H1 (cell line): ENCODE data around the gene HES2. TPM values are rescaled to one million over a fixed set of nuclear protein-coding genes. Genes with fewer than 3 reads are reported as not detected.

Experiments used
- CTCF ChIA-PET: fragments of 300-600 bp; sonication (Branson Sonifier 250); formaldehyde crosslinking; loops from one replicate; lab custom pipeline; 2021; ENCODE audit not compliant: partially characterized antibody; lab: Charles Lee
- POLR2A ChIA-PET: fragments of 300-600 bp; sonication (Branson Sonifier 250); formaldehyde crosslinking; loops from one replicate; lab custom pipeline; 2021; ENCODE audit warnings: inconsistent platforms; ENCODE audit not compliant: partially characterized antibody; lab: Charles Lee
- DNase-seq, 2 experiments: peaks; one replicate each; pipeline versions ENCODE4 v3.0.0 to v3.0.0-alpha.2; 2010 to 2022; ENCODE audit warnings: low spot score in 2 of 2, low read depth in 1 of 2, mixed read lengths in 1 of 2
- FAIRE-seq: peaks from 2 replicates; lab custom pipeline; 2011; peaks lifted over from hg19 to GRCh38; lab: Jason Lieb, UNC
- H2AFZ ChIP-seq: 2 replicates; pipeline ENCODE4 v1.8.1; 2012; ENCODE audit warnings: low read length, inconsistent platforms
- H2AK5ac ChIP-seq: 2 replicates; pipeline ENCODE4 v1.6.1; 2013; ENCODE audit warnings: low read depth, low read length
- H2BK120ac ChIP-seq: replicated peaks from 2 replicates; pipeline ENCODE3; 2013; ENCODE audit warnings: low read depth, low read length, inconsistent platforms
- H2BK12ac ChIP-seq: 2 replicates; pipeline ENCODE4 v1.6.1; 2013; ENCODE audit warnings: low read depth, low read length
- H2BK15ac ChIP-seq: 2 replicates; pipeline ENCODE4 v1.6.1; 2013; ENCODE audit warnings: low read length
- H2BK20ac ChIP-seq: 2 replicates; pipeline ENCODE4 v1.6.1; 2013; ENCODE audit warnings: low read length
- H2BK5ac ChIP-seq: 2 replicates; pipeline ENCODE4 v1.6.1; 2013; ENCODE audit warnings: low read depth, low read length
- H3K14ac ChIP-seq: 2 replicates; pipeline ENCODE4 v1.6.1; 2013; ENCODE audit warnings: inconsistent platforms; ENCODE audit not compliant: insufficient read length
- H3K18ac ChIP-seq: 2 replicates; pipeline ENCODE4 v1.6.1; 2013; ENCODE audit warnings: low read length; ENCODE audit errors: extremely low read depth
- H3K23ac ChIP-seq: 2 replicates; pipeline ENCODE4 v1.6.1; 2013; ENCODE audit warnings: inconsistent platforms; ENCODE audit not compliant: insufficient read length
- H3K23me2 ChIP-seq: 2 replicates; pipeline ENCODE4 v1.6.1; 2013; ENCODE audit warnings: low read depth, low read length
- H3K27ac ChIP-seq: 2 replicates; pipeline ENCODE4 v1.6.1; 2011; ENCODE audit warnings: low read depth, low read length, inconsistent platforms
- H3K27me3 ChIP-seq, 4 experiments: replicated peaks in 1 of 4; 1 replicate in 1 of 4; 2 replicates in 3 of 4; pipeline versions ENCODE4 v1.6.1 to v1.8.1; 2011 to 2013; ENCODE audit warnings: low read length in 3 of 4, mild to moderate bottlenecking in 3 of 4, inconsistent platforms in 2 of 4, mixed read lengths in 2 of 4, moderate library complexity in 1 of 4; ENCODE audit not compliant: control insufficient read depth in 3 of 4, insufficient read depth in 3 of 4; ENCODE audit errors: extremely low read depth in 1 of 4
- H3K36me3 ChIP-seq, 4 experiments: 2 replicates each; pipeline versions ENCODE4 v1.6.1 to v1.8.1; 2011 to 2013; ENCODE audit warnings: mild to moderate bottlenecking in 4 of 4, low read length in 3 of 4, moderate library complexity in 2 of 4, control low read depth in 1 of 4, inconsistent platforms in 1 of 4; ENCODE audit not compliant: insufficient read depth in 4 of 4, control insufficient read depth in 2 of 4
- H3K4ac ChIP-seq: replicated peaks from 2 replicates; pipeline ENCODE3; 2013; ENCODE audit warnings: low read length, low read depth, mixed read lengths, inconsistent platforms; ENCODE audit not compliant: insufficient read length
- H3K4me1 ChIP-seq, 4 experiments: replicated peaks in 1 of 4; 1 replicate in 1 of 4; 2 replicates in 3 of 4; pipeline versions ENCODE4 v1.6.1 to v1.8.1; 2011 to 2013; ENCODE audit warnings: low read length in 3 of 4, inconsistent platforms in 2 of 4, mixed read lengths in 1 of 4; ENCODE audit not compliant: insufficient read depth in 4 of 4, control insufficient read depth in 3 of 4
- H3K4me2 ChIP-seq, 2 experiments: 2 replicates each; pipeline versions ENCODE4 v1.6.1 to v1.8.1; 2011 to 2013; ENCODE audit warnings: low read depth in 2 of 2, low read length in 2 of 2, control low read depth in 1 of 2, inconsistent platforms in 1 of 2, mild to moderate bottlenecking in 1 of 2; ENCODE audit not compliant: insufficient read depth in 1 of 2
- H3K4me3 ChIP-seq, 4 experiments: fragments of 200-600, 300-600 bp in 1 of 4; sonication (generic), shearing (Covaris generic), sonication (Bioruptor Twin) in 1 of 4; 2 replicates each; pipeline versions ENCODE4 v1.5.1 to v1.8.1; 2011 to 2016; ENCODE audit warnings: low read length in 4 of 4, low read depth in 3 of 4, control low read depth in 2 of 4, inconsistent platforms in 2 of 4, mild to moderate bottlenecking in 2 of 4, mixed read lengths in 1 of 4, moderate library complexity in 1 of 4; ENCODE audit not compliant: insufficient read depth in 2 of 4; ENCODE audit errors: extremely low read depth in 1 of 4
- H3K56ac ChIP-seq: replicated peaks from 2 replicates; pipeline ENCODE3; 2013; ENCODE audit warnings: low read depth, mild to moderate bottlenecking, mixed read lengths, low read length, inconsistent platforms; ENCODE audit not compliant: insufficient read length
- H3K79me1 ChIP-seq: 2 replicates; pipeline ENCODE4 v1.6.1; 2013; ENCODE audit warnings: low read depth, low read length, control low read depth
- H3K79me2 ChIP-seq, 2 experiments: 2 replicates each; pipeline versions ENCODE4 v1.6.1 to v1.8.1; 2012 to 2013; ENCODE audit warnings: low read length in 2 of 2, mild to moderate bottlenecking in 2 of 2, inconsistent platforms in 1 of 2; ENCODE audit not compliant: insufficient read depth in 2 of 2, control insufficient read depth in 1 of 2
- H3K9ac ChIP-seq, 4 experiments: replicated peaks in 1 of 4; 1 replicate in 1 of 4; 2 replicates in 3 of 4; pipeline versions ENCODE4 v1.6.1 to v1.8.1; 2011 to 2013; ENCODE audit warnings: low read depth in 3 of 4, low read length in 3 of 4, control low read depth in 2 of 4, mild to moderate bottlenecking in 2 of 4, moderate library complexity in 2 of 4, inconsistent platforms in 1 of 4; ENCODE audit errors: extremely low read depth in 1 of 4
- H3K9me3 ChIP-seq, 2 experiments: 2 replicates each; pipeline versions ENCODE4 v1.6.1 to v1.8.1; 2012 to 2013; ENCODE audit warnings: mild to moderate bottlenecking in 2 of 2, moderate library complexity in 2 of 2, control low read depth in 1 of 2, inconsistent platforms in 1 of 2, low read depth in 1 of 2, low read length in 1 of 2, mixed read lengths in 1 of 2; ENCODE audit not compliant: insufficient read depth in 2 of 2
- H4K20me1 ChIP-seq, 2 experiments: replicated peaks in 1 of 2; 2 replicates each; pipeline versions ENCODE3 to v1.8.1; 2011 to 2013; ENCODE audit warnings: inconsistent platforms in 2 of 2, low read length in 2 of 2, mild to moderate bottlenecking in 1 of 2; ENCODE audit not compliant: insufficient read depth in 2 of 2, control insufficient read depth in 1 of 2
- H4K5ac ChIP-seq: 2 replicates; pipeline ENCODE4 v1.6.1; 2013; ENCODE audit warnings: low read length, low read depth, mixed read lengths, inconsistent platforms; ENCODE audit not compliant: insufficient read length
- H4K8ac ChIP-seq: 2 replicates; pipeline ENCODE4 v1.8.0; 2013; ENCODE audit warnings: mild to moderate bottlenecking, moderate library complexity, low read length, inconsistent platforms; ENCODE audit not compliant: insufficient read depth; ENCODE audit errors: extremely low read depth
- H4K91ac ChIP-seq: replicated peaks from 2 replicates; pipeline ENCODE3; 2013; ENCODE audit warnings: low read length, mixed read lengths, inconsistent platforms; ENCODE audit not compliant: insufficient read length
- BACH1 ChIP-seq: IDR thresholded peaks from 2 replicates; pipeline ENCODE4 v1.6.1; 2012; ENCODE audit warnings: low read length, improper control_type of control experiment
- CHD1 ChIP-seq: IDR thresholded peaks from 2 replicates; pipeline ENCODE4 v1.6.1; 2012; ENCODE audit warnings: low read depth, low read length, improper control_type of control experiment
- HDAC2 ChIP-seq, 2 experiments: fragments of 300-600 bp in 1 of 2; sonication (generic) in 1 of 2; IDR thresholded peaks; 2 replicates each; pipeline ENCODE4 v1.6.1; 2011 to 2012; ENCODE audit warnings: low read depth in 2 of 2, low read length in 2 of 2, mild to moderate bottlenecking in 2 of 2, moderate library complexity in 2 of 2, borderline replicate concordance in 1 of 2, inconsistent platforms in 1 of 2
- KDM1A ChIP-seq: fragments of 200-600, 300-600 bp; sonication (generic); IDR thresholded peaks from 2 replicates; pipeline ENCODE4 v1.7.1; 2016; ENCODE audit warnings: mild to moderate bottlenecking, low read length, borderline replicate concordance
- NRF1 ChIP-seq: IDR thresholded peaks from 2 replicates; pipeline ENCODE4 v1.6.1; 2011; ENCODE audit warnings: mild to moderate bottlenecking, low read depth, low read length, improper control_type of control experiment
- PHF8 ChIP-seq: fragments of 200-600 bp; sonication (generic); conservative IDR thresholded peaks from 2 replicates; pipeline ENCODE4 v1.7.1; 2012; ENCODE audit warnings: low read depth, mild to moderate bottlenecking, inconsistent platforms, low read length, moderate library complexity
- POU5F1 ChIP-seq: IDR thresholded peaks from 2 replicates; pipeline ENCODE4 v1.6.1; 2011; ENCODE audit warnings: low read depth, mild to moderate bottlenecking, low read length, moderate library complexity
- RFX5 ChIP-seq: IDR thresholded peaks from 2 replicates; pipeline ENCODE4 v1.6.1; 2011; ENCODE audit warnings: low read depth, low read length, improper control_type of control experiment, borderline replicate concordance
- SP4 ChIP-seq: IDR thresholded peaks from 2 replicates; pipeline ENCODE4 v1.6.1; 2012; ENCODE audit warnings: low read length, inconsistent platforms
- WGBS, 2 experiments: shearing (Covaris generic) in 1 of 2; methylation state at CpG; one replicate each; pipeline versions ENCODE4 v1.1.6 to v1.1.7; 2013 to 2015; ENCODE audit warnings: low lambda C conversion rate in 2 of 2, mixed read lengths in 2 of 2, inconsistent platforms in 1 of 2, low coverage in 1 of 2, missing lambda C conversion rate in 1 of 2; ENCODE audit not compliant: insufficient replicate concordance in 2 of 2, insufficient coverage in 1 of 2, insufficient read length in 1 of 2; ENCODE audit errors: extremely low coverage in 1 of 2, missing lambda C conversion rate in 1 of 2; 5-methylcytosine and 5-hydroxymethylcytosine counted together
- polyA plus RNA-seq, 7 experiments: library from polyadenylated mRNA; depleted of rRNA in 3 of 7; stranded (reverse) in 5 of 7; unstranded in 2 of 7; fragments of >200 nt in 5 of 7; fragments of 200-250 nt in 2 of 7; gene quantifications; 1 replicate in 5 of 7; 2 replicates in 1 of 7; 4 replicates in 1 of 7; pipeline versions ENCODE4 v1.2.1 to v1.2.3, GENCODE V29; 2011 to 2013; ENCODE audit warnings: missing spikeins in 2 of 7, mixed read lengths in 2 of 7
- total RNA-seq: library from RNA; stranded (reverse); fragmentation: NEBNext Ultra II Directional; extraction: Animal tissue kit (Norgen Biotek cat#: 25700); gene quantifications from 2 replicates; pipeline ENCODE4 v1.2.1, GENCODE V29; 2021
- TF ChIP-seq, protein P1 (sequence below), 3 experiments: IDR thresholded peaks; 1 replicate in 2 of 3; 2 replicates in 1 of 3; pipeline versions ENCODE4 v1.5.1 to v1.6.1; 2011; ENCODE audit warnings: low read length in 3 of 3, mild to moderate bottlenecking in 3 of 3, inconsistent platforms in 2 of 3, low read depth in 1 of 3, moderate library complexity in 1 of 3; ENCODE audit not compliant: insufficient read depth in 1 of 3; ENCODE audit errors: control extremely low read depth in 1 of 3

The HES2 gene
- total and polyA plus RNA-seq, 2 of the 8 experiments (the other 6 are each of a cell fraction or from before 2014, with no cell fraction given), result 0.15 to 0.53 TPM

DNA sequence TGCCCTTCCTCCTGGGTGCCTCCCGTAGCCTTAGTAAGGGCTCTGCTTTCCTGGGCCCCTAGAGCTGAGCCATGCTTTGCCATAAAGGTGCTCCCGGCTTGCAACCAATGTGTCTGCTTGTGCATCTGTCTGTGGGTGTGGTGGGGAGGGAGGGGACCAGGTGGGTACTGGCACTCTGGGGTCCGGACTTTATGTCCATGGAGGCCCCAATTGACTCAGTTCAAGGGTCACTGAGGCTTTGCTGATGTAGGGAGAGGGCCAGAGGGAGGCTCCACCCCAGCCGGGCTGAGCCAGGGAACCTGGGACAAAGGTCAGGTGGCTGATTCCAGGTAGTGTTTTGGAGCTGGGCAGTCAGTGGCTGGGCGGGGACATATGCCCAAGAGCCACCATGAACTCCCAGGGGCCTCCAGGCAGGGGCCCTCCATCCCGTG, 31.2 kb upstream of the HES2 start:
- H3K56ac ChIP-seq, result no peak overlapping the region
- H3K23me2 ChIP-seq, result peaks cover 13% of the 10 kb centered on the region; the same call in 1 of the 2 replicates
- H3K9ac ChIP-seq, result no peak overlapping the region
- no peak overlapping the region for H4K5ac ChIP-seq
- no peak overlapping the region for H4K91ac ChIP-seq
- peaks cover 0 to 26% (median 18%) of the 10 kb centered on the region in 4 experiments; a peak in 6 of 7 replicates for H3K4me1 ChIP-seq
- H2AK5ac ChIP-seq, result no peak overlapping the region
- no peaks in the 10 kb centered on the region for H4K20me1 ChIP-seq
- H4K8ac ChIP-seq, result peak overlapping the region; percentile 3; the same call in 1 of the 2 replicates
- no peaks in the 10 kb centered on the region; a peak in 1 of 4 replicates for H3K9me3 ChIP-seq
- H3K27ac ChIP-seq, result no peak overlapping the region
- no peak overlapping the region for H3K18ac ChIP-seq
- DNase-seq, result no peak
- H3K27me3 ChIP-seq, result peaks cover 5 to 35% (median 22%) of the 10 kb centered on the region in 4 experiments; a peak in 6 of 7 replicates
- TF ChIP-seq NRF1 (no peak), BACH1 (no peak), RFX5 (no peak), HDAC2 (IDR thresholded peaks at IDR 0.05; ENCODE audit: borderline replicate concordance in 1 of 2, low read depth in 2 of 2, low read length in 2 of 2) (no peak), PHF8 (no peak), KDM1A (no peak), CHD1 (no peak), POU5F1 (no peak), SP4 (no peak)
- TF ChIP-seq, protein P1, sequence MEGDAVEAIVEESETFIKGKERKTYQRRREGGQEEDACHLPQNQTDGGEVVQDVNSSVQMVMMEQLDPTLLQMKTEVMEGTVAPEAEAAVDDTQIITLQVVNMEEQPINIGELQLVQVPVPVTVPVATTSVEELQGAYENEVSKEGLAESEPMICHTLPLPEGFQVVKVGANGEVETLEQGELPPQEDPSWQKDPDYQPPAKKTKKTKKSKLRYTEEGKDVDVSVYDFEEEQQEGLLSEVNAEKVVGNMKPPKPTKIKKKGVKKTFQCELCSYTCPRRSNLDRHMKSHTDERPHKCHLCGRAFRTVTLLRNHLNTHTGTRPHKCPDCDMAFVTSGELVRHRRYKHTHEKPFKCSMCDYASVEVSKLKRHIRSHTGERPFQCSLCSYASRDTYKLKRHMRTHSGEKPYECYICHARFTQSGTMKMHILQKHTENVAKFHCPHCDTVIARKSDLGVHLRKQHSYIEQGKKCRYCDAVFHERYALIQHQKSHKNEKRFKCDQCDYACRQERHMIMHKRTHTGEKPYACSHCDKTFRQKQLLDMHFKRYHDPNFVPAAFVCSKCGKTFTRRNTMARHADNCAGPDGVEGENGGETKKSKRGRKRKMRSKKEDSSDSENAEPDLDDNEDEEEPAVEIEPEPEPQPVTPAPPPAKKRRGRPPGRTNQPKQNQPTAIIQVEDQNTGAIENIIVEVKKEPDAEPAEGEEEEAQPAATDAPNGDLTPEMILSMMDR (IDR thresholded peaks at IDR 0.05; ENCODE audit: control extremely low read depth in 1 of 3, insufficient read depth in 1 of 3, low read depth in 1 of 3, low read length in 3 of 3), result no peak
- H2BK120ac ChIP-seq, result no peak overlapping the region
- H2AFZ ChIP-seq, result no peak overlapping the region
- no peak overlapping the region for H3K4ac ChIP-seq
- no peaks in the 10 kb centered on the region for H3K79me2 ChIP-seq
- no peaks in the 10 kb centered on the region for H3K79me1 ChIP-seq
- ChIA-PET POLR2A (interaction anchor here (3.3 to 12.2 kb wide), 2 partner anchors 12 to 20 kb away, joined by 13 to 123 read pairs; partner anchors contain the start of gene TNFRSF25), CTCF (interaction anchor here (1.5 to 16.7 kb wide), 9 partner anchors 12 to 212 kb away, joined by 3 to 168 read pairs (median 13); partner anchors contain the start of genes PLEKHG5 and TNFRSF25)
- no peak overlapping the region for H2BK20ac ChIP-seq
- H3K4me2 ChIP-seq, result no peak overlapping the region
- H2BK5ac ChIP-seq, result no peak overlapping the region
- 0 out of 2 replicates have a peak overlapping the region, but pooled peaks have one; percentile 17 for H2BK12ac ChIP-seq
- WGBS, 2 experiments, result 88% methylated on average over 3 of the region's 6 CpGs; no CpG with 5 or more reads in 1 of the 2 experiments
- H3K4me3 ChIP-seq, result no peak overlapping the region
- no peak overlapping the region for H3K23ac ChIP-seq
- 0 out of 2 replicates have a peak overlapping the region, but pooled peaks have one; percentile 8 for H2BK15ac ChIP-seq
- no peak overlapping the region for H3K14ac ChIP-seq
- H3K36me3 ChIP-seq, result no peaks in the 10 kb centered on the region; a peak in 1 of 8 replicates
- no peak for FAIRE-seq
